ENCODE results near the gene IDH2. TPM values are rescaled to one million over a fixed set of nuclear protein-coding genes. Genes with fewer than 3 reads are reported as not detected.
"Not testable (repeated sequence)": the region's sequence is repeated elsewhere in the genome, so short reads cannot be mapped to it uniquely, and the experiment has no call there.

IDH2 gene
- total RNA-seq, 1 experiment from 2014 or later = 43.2 TPM

DNA sequence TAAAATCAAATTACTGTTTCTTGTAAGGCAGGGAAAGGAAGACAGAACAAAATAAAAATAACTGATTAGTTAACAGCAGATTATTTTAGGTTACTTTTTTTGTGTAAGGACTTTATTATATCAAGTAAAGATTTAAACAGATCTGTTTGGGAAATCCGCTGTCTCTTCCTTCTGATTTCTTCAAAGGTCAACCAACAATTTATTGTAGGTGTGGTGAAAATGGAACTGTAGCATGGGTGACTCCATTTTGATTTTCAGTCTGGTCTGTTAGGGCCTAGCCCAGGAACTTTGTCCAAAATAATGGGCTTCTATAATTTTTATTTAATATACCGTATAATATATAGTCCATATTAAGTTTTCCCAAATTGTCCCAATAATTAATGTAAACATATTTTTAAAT is 13.5 kb upstream of the IDH2 start:
- DNase-seq (ENCODE audit: low spot score) = no peak

- no peak for DNase-seq (ENCODE audit: low spot score)
Measured at GRCh38 chr15:90114451-90114901, 12.2 kb upstream of the IDH2 start.

DNA sequence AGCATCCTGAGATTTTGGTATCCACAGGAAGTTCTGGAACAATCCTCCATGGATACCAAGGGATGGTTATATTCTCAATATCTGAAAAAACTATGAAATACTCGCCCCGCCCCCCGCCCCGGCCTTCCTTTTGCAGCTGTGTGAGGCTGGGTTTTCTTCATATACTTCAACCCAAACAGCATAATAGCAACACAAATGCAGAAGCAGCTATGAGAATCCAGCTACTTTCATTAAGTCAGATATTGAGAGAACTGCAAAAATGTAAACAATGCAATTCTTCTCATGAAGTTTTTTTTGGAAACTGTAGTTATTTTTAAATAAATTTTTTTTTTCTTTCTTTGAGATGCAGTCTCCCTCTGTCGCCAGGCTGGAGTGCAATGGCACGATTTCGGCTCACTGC is 10.9 kb upstream of the IDH2 start:
- no peak for DNase-seq (ENCODE audit: low spot score)

DNA sequence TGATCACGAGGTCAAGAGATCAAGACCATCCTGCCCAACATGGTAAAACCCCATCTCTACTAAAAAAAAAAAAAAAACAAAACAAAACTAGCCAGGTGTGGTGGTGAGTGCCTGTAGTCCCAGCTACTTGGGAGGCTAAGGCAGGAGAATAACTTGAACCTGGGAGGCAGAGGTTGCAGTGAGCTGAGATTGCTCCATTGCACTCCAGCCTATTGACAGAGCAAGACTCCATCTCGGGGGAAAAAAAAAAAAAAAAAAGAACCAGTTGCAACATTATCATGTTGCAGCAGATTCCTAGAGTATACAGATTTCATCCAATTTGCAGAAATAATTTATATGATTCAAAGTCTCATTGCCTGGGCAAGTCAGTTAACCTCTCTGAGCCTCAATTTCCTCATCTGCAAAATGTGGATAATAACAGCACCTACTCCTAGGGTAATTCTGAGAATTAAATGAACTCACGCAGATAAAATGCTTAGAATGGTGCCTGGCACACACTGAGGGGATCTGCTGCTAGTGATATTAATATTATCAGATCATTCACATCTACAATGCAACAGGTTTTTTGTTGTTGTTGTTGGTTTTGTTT is 7.0 kb upstream of the IDH2 start:
- DNase-seq (ENCODE audit: low spot score) = not testable (repeated sequence)

DNA sequence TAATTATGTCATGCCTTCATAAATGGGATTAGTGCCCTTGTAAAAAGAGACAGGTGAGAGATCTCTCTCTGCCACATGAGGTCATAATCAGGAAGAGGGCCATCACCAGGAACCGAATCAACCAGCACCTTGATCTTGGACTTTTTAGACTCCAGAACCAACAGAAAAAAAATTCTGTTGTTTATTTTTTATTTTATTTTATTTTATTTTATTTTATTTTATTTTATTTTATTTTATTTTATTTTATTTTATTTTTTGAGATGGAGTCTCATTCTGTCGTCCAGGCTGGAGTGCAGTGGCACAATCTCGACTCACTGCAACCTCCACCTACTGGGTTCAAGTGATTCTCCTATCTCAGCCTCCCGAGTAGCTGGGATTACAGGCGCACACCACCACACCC is 5.8 kb upstream of the IDH2 start:
- not testable (repeated sequence) for DNase-seq (ENCODE audit: low spot score)

GRCh38 chr15:90106522-90107117 is 4.4 kb upstream of the IDH2 start:
- peak; percentile 39 for DNase-seq (ENCODE audit: low spot score)

DNA sequence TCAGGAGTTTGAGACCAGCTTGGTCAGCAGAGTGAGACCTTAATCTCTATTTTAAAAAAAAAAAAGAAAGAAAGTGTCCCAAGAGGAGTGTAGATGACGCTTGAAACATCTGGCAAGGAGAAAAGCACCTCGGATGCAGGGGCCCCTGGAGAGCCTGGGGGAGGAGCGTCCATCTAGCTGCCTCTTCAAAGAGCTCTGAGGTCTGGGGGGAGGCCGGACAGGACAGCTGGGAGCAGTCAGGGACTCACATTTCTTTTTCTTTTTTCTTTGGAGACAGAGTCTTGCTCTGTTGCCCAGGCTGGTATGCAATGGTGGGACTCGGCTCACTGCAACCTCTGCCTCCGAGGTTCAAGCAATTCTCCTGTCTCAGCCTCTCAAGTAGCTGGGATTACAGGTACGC is 3.3 kb upstream of the IDH2 start:
- DNase-seq (ENCODE audit: low spot score) = no peak

DNA sequence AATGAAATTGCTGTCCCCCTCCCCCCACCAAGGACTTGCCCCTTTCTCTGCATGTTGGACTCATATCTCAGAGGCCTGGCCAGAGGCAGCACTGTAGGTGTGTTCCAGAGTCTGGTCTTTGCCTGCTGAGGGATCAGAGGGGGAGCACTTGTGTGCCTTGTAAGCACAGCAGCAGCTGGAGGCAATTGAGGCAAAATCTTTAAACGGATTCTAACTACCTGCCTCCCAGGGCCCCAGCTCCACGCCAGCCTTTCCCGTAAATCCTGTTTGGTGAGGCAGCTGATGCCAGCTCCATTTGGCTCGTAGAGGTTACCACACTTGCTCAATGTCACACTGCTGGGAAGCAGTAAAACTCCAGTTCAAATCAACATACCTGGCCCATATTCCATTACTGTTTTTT is 2.3 kb upstream of the IDH2 start:
- DNase-seq (ENCODE audit: low spot score) = no peak

DNA sequence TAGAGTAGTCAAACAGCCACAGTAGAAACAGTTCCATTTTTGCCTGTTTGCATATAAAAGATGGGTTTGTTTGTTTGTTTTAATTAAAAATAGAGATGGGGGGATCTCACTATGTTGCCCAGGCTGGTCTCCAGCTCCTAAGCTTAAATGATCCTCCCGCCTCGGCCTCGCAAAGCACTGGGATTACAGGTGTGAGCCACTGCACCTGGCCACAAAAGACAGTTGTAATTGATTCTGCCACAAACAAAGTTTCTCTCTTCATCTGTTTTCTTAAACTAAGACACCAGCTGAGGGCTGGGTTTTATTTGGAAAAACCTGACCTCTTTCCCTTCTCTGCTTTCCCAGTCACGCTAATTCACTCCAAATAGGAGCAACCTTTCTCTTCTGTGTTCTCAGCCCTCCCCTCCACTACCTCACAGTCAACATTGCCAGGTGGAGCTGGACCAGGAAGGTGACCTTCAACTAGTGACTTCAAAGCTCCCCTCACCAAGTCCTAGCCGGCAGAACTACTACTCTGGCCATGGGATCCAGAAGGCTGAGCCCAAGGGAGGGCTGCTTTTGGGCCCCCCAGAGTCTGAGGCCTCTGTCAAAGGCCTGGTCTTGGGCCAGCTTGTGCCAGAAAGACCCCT is 1.5 kb upstream of the IDH2 start:
- no peak for DNase-seq (ENCODE audit: low spot score)

GRCh38 chr15:90101130-90101968 is 919 bp downstream of the IDH2 start:
- no peak for DNase-seq (ENCODE audit: low spot score)

GRCh38 chr15:90099868-90100831 is 2.1 kb downstream of the IDH2 start:
- DNase-seq (ENCODE audit: low spot score) = peak; percentile 38

GRCh38 chr15:90099072-90099867 is 3.0 kb downstream of the IDH2 start:
- DNase-seq (ENCODE audit: low spot score) = no peak

DNA sequence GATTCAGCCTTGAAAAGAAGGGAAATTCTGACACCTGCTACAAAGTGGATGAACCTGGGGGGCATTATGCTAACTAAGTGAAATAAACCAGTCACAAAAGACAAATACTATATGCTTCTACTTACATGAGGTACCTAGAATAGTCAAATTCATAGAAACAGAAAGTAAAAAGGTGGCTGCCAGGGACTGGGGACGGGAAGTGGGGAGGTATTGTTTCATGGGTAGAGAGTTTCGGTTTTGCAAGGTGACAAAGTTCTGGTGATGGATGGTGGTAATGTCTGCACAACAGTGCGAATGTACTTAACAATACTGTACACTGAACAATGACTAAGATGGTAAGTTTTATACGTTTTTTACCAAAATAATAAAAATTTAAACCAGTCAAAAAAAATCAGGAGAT is 4.8 kb downstream of the IDH2 start:
- DNase-seq (ENCODE audit: low spot score) = no peak

DNA sequence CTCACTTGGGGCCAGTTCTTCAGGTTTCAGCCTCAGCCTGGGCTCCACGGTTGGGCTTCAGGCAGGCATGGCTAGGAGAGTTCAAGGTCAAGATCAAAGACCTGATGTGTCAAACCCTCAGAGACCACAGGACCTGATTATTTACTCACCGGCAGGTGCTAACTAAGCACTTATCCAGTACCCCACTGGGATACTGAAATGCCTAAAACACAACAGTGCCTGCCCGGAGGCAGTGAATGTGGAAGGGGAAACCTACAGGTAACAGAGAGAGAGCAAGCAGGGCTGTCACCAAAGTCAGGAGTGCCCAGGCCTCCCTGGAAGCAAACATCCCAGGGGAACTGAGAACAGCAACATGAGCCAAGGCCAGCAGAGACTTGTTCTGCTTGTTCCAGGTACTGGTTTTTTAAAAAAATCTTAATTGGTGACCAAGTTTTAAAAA is 6.7 kb downstream of the IDH2 start:
- no peak for DNase-seq (ENCODE audit: low spot score)

DNA sequence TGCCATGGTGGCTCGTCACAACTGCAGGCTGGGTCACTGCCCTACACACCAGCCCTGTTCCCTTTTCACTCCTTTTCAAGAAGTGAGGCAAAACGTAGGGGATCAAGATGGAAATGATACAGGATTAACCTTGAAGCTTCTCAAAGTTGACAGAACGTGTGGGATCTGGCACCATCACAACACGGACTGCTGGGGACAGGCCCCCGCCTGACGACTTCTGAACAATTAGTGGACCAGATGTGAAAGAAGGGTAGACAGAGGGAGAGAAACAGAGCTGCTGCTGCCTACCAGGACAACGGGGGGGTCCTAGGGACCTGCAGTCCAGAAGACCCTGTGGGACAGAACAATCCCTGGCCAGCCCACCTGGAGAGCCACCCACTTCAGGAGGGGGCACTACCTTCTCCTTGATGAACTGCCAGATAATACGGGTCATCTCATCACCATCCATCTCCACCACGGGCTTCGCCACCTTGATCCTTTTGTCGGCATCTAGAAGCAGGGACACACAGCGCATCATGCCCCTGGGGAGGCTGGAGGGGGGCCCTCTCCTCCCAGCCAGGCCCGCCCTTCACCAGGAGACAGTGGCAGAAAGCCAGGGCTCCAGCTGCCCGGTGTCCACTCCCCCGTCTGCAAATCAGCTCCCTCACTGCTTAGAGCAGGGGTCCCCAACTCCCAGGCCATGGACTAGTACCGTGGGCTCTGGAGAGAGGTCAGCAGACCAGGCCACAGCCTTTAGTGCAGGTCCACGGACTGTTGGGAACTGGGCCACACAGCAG is 10.9 kb downstream of the IDH2 start:
- DNase-seq (ENCODE audit: low spot score) = no peak

DNA sequence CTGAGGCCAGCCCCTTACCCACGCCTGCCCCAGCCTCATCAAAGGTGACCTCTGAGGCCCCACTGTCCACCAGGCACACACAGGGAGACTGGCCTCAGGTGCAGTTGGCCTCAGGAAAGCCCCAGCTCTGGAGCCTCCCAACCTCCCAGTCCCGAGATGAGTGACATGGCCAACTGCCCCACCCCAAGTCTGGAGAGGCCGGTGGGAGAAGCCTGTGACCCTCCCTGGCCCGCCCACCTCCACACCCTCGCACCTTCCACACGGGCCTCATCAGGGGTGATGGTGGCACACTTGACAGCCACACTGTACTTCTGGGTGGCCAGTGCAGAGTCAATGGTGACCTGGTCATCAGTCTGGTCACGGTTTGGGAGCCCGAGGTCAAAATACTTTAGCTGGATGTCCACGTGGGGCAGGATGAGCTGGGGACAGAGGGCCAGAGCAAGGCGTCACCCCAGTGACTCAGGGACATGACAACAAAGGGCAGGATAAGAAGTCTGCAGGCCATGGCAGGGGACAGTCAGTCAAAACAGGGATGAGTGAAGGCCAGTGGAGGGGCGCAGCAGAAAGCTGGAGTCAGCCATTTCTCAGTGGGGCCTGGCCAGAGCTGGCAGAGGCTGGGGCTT is 11.9 kb downstream of the IDH2 start:
- no peak for DNase-seq (ENCODE audit: low spot score)

- DNase-seq (ENCODE audit: low spot score) = peak; percentile 50
Measured at GRCh38 chr15:90087454-90088154, 14.7 kb downstream of the IDH2 start.

DNA sequence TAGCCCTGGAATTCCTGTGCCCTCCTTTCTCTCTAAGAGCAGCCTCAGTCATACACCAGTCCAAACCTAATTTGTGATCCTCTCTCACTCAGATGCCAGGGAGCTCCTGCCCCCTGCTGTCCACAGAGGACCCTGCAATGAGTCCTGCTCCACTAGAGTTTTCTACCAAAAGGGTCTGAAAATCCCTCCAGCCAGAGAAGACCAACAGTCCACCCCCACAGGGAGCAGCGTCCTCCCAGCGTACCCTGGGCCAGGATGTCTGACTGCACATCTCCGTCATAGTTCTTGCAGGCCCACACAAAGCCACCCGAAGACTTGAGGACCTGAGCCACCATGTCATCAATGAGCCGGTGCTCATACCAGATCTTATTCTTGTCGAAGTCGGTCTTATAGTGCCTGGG is 15.4 kb downstream of the IDH2 start:
- DNase-seq (ENCODE audit: low spot score) = peak; percentile 34

DNA sequence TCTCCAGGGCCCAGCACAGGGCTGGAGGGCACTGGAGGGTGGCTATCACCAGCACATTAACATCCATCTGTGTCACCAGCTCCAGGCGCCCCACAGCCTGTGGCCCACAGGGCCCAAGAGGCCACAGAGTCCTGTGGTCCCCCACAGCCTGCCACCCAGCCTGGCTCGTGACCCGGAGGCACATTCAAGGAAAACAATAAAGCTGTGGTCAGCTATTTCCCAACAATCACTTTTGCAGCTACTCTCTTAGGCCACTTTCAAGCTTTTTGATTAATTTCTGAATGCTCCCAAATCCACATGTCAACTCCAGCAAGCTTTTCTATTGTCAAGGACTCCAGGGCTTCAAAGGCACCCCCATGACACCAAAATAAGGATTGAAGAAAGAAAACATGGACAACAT is 16.7 kb downstream of the IDH2 start:
- DNase-seq (ENCODE audit: low spot score) = no peak
